ENCODE results near the gene WAC. TPM values are rescaled to one million over a fixed set of nuclear protein-coding genes. Genes with fewer than 3 reads are reported as not detected.

The WAC gene
- total and polyA plus RNA-seq, 10 of the 15 experiments (the other 5 are each of a cell fraction or from before 2014, with no cell fraction given) = 26.5 to 131 (median 69.4) TPM

DNA sequence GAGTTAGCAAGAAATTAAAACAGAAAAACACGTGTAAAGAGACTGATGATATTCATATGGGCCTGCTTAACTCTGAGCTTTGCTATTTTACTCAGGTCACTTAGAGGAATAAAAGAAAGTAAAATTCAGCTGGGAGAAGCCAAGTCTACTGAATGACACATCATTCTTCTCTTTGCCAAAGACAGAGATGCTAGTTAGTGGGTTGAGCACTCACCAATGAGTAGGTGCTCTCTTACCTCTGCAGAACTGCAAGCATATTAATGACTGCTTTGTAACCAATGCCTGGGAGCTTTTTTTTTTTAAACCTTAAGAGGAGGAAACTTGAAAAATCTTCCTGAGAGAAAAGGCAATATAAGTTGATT lies 99.6 kb downstream of the WAC start (continued):
- TF ChIP-seq, protein P1, sequence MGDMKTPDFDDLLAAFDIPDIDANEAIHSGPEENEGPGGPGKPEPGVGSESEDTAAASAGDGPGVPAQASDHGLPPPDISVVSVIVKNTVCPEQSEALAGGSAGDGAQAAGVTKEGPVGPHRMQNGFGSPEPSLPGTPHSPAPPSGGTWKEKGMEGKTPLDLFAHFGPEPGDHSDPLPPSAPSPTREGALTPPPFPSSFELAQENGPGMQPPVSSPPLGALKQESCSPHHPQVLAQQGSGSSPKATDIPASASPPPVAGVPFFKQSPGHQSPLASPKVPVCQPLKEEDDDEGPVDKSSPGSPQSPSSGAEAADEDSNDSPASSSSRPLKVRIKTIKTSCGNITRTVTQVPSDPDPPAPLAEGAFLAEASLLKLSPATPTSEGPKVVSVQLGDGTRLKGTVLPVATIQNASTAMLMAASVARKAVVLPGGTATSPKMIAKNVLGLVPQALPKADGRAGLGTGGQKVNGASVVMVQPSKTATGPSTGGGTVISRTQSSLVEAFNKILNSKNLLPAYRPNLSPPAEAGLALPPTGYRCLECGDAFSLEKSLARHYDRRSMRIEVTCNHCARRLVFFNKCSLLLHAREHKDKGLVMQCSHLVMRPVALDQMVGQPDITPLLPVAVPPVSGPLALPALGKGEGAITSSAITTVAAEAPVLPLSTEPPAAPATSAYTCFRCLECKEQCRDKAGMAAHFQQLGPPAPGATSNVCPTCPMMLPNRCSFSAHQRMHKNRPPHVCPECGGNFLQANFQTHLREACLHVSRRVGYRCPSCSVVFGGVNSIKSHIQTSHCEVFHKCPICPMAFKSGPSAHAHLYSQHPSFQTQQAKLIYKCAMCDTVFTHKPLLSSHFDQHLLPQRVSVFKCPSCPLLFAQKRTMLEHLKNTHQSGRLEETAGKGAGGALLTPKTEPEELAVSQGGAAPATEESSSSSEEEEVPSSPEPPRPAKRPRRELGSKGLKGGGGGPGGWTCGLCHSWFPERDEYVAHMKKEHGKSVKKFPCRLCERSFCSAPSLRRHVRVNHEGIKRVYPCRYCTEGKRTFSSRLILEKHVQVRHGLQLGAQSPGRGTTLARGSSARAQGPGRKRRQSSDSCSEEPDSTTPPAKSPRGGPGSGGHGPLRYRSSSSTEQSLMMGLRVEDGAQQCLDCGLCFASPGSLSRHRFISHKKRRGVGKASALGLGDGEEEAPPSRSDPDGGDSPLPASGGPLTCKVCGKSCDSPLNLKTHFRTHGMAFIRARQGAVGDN (IDR thresholded peaks at IDR 0.05) = no peak
- TF ChIP-seq, protein P2, sequence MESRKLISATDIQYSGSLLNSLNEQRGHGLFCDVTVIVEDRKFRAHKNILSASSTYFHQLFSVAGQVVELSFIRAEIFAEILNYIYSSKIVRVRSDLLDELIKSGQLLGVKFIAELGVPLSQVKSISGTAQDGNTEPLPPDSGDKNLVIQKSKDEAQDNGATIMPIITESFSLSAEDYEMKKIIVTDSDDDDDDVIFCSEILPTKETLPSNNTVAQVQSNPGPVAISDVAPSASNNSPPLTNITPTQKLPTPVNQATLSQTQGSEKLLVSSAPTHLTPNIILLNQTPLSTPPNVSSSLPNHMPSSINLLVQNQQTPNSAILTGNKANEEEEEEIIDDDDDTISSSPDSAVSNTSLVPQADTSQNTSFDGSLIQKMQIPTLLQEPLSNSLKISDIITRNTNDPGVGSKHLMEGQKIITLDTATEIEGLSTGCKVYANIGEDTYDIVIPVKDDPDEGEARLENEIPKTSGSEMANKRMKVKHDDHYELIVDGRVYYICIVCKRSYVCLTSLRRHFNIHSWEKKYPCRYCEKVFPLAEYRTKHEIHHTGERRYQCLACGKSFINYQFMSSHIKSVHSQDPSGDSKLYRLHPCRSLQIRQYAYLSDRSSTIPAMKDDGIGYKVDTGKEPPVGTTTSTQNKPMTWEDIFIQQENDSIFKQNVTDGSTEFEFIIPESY (IDR thresholded peaks at IDR 0.05) = no peak
- TF ChIP-seq SIN3A (IDR thresholded peaks at IDR 0.05; ENCODE audit: low read depth, low read length) (no peak), JUND (IDR thresholded peaks at IDR 0.05; ENCODE audit: low read depth, low read length) (no peak), CBX3 (IDR thresholded peaks at IDR 0.05; ENCODE audit: borderline replicate concordance, low read depth) (no peak)

DNA sequence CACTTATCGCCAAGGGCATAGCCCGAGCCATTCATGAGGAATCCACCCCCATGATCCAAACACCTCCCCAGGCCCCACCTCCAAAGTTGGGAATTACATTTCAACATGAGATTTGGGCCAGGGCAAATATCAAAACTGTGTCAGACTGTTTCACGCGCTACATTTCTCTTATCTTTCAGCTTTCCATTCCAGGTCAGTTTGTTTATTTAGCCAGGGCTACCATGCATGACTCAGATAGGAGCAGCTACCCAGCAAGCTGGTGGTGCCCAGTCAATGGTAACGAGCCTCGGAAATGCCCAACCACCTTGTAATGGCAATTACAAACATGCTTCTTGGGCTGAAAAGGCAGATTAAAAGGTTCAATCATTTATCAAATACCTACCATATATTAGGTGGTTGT lies 100.8 kb downstream of the WAC start:
- H3K27ac ChIP-seq (ENCODE audit: control insufficient read depth, insufficient read depth) = no peak overlapping the region
- H3K4me1 ChIP-seq (ENCODE audit: control insufficient read depth, insufficient read depth, low read length) = no peaks in the 10 kb centered on the region
- 27% methylated on average over 6 of the region's 6 CpGs for WGBS (ENCODE audit: insufficient coverage, insufficient replicate concordance, low lambda C conversion rate, missing lambda C conversion rate)
- POLR2A ChIA-PET = no interaction called here
- CTCF ChIA-PET = no interaction called here
- H2AFZ ChIP-seq (ENCODE audit: control insufficient read depth, low read depth, low read length) = no peak overlapping the region
- SMC1A ChIA-PET (ENCODE audit: uncharacterized antibody, unreplicated experiment) = no interaction called here
- H3K4me3 ChIP-seq = no peak overlapping the region
- in situ Hi-C loops (cut with MboI) = no loop called here
- DNase-seq (ENCODE audit: low read depth, low spot score) (no peak), FAIRE-seq (no peak), ATAC-seq (no peak)
- no peaks in the 10 kb centered on the region for H4K20me1 ChIP-seq (ENCODE audit: control insufficient read depth, insufficient read depth)
- no peaks in the 10 kb centered on the region for H3K79me2 ChIP-seq (ENCODE audit: control insufficient read depth, insufficient read depth, low read length)
- intact Hi-C loops (cut with micrococcal nuclease; ENCODE audit: unreplicated experiment) = no loop called here
- RAD21 ChIA-PET (ENCODE audit: unreplicated experiment) = no interaction called here
- H3K27me3 ChIP-seq (replicated peaks in 1 of 2; ENCODE audit: control insufficient read depth in 2 of 2, insufficient read depth in 2 of 2, low read length in 1 of 2) = no peaks in the 10 kb centered on the region
- no peaks in the 10 kb centered on the region for H3K36me3 ChIP-seq (ENCODE audit: control insufficient read depth in 2 of 2, insufficient read depth in 2 of 2, low read length in 1 of 2)
- no peak overlapping the region for H3K9ac ChIP-seq (ENCODE audit: control insufficient read depth, insufficient read depth, low read length)
- no peak overlapping the region for H3K4me2 ChIP-seq (ENCODE audit: control insufficient read depth, insufficient read depth)
- no TSS peak for BruUV-seq (replicated peaks)
- no peaks in the 10 kb centered on the region for H3K9me3 ChIP-seq (replicated peaks; ENCODE audit: control insufficient read depth, insufficient read depth, low read length)
- TF ChIP-seq TCF3 (IDR thresholded peaks at IDR 0.05; ENCODE audit: borderline replicate concordance, insufficient read depth, low read depth, low read length) = no peak
- TF ChIP-seq, protein P3, sequence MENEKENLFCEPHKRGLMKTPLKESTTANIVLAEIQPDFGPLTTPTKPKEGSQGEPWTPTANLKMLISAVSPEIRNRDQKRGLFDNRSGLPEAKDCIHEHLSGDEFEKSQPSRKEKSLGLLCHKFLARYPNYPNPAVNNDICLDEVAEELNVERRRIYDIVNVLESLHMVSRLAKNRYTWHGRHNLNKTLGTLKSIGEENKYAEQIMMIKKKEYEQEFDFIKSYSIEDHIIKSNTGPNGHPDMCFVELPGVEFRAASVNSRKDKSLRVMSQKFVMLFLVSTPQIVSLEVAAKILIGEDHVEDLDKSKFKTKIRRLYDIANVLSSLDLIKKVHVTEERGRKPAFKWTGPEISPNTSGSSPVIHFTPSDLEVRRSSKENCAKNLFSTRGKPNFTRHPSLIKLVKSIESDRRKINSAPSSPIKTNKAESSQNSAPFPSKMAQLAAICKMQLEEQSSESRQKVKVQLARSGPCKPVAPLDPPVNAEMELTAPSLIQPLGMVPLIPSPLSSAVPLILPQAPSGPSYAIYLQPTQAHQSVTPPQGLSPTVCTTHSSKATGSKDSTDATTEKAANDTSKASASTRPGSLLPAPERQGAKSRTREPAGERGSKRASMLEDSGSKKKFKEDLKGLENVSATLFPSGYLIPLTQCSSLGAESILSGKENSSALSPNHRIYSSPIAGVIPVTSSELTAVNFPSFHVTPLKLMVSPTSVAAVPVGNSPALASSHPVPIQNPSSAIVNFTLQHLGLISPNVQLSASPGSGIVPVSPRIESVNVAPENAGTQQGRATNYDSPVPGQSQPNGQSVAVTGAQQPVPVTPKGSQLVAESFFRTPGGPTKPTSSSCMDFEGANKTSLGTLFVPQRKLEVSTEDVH (IDR thresholded peaks at IDR 0.05; ENCODE audit: low read depth, partially characterized antibody) = no peak
- TF ChIP-seq, protein P4, sequence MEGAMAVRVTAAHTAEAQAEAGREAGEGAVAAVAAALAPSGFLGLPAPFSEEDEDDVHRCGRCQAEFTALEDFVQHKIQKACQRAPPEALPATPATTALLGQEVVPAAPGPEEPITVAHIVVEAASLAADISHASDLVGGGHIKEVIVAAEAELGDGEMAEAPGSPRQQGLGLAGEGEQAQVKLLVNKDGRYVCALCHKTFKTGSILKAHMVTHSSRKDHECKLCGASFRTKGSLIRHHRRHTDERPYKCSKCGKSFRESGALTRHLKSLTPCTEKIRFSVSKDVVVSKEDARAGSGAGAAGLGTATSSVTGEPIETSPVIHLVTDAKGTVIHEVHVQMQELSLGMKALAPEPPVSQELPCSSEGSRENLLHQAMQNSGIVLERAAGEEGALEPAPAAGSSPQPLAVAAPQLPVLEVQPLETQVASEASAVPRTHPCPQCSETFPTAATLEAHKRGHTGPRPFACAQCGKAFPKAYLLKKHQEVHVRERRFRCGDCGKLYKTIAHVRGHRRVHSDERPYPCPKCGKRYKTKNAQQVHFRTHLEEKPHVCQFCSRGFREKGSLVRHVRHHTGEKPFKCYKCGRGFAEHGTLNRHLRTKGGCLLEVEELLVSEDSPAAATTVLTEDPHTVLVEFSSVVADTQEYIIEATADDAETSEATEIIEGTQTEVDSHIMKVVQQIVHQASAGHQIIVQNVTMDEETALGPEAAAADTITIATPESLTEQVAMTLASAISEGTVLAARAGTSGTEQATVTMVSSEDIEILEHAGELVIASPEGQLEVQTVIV (IDR thresholded peaks at IDR 0.05; ENCODE audit: borderline replicate concordance, partially characterized antibody) = no peak
- TF ChIP-seq CBFB (IDR thresholded peaks at IDR 0.05; ENCODE audit: low read depth) = no peak
- no peak for TF ChIP-seq SMC3 (IDR thresholded peaks at IDR 0.05; ENCODE audit: borderline replicate concordance, low read length)
- no peak for TF ChIP-seq BACH1 (IDR thresholded peaks at IDR 0.05; ENCODE audit: borderline replicate concordance)
- no peak for TF ChIP-seq CBX3 (IDR thresholded peaks at IDR 0.05; ENCODE audit: borderline replicate concordance, low read depth)
- no peak for TF ChIP-seq BMI1 (IDR thresholded peaks at IDR 0.05; ENCODE audit: borderline replicate concordance)
